PC-3 (cell line): ENCODE data around the gene BMP7. TPM values are rescaled to one million over a fixed set of nuclear protein-coding genes. Genes with fewer than 3 reads are reported as not detected.

Source experiments
- ATAC-seq: fragments of 200-7000 bp; cut with Tn5 transposase; 2 replicates; pipeline ENCODE4 v1.9.1; 2020; ENCODE audit warnings: mild to moderate bottlenecking, moderate library complexity
- BruUV-seq: library from RNA; stranded (reverse); fragments of 400-500 nt; replicated peaks from 2 replicates; lab custom pipeline; 2021; lab: Mats Ljungman, UMichigan
- CTCF ChIA-PET: fragments of 300-600 bp; sonication (Branson Sonifier 250); formaldehyde crosslinking; loops from one replicate; lab custom pipeline; 2022; ENCODE audit warnings: antibody characterized with exemption; lab: Charles Lee
- POLR2A ChIA-PET: fragments of 300-600 bp; sonication (Branson Sonifier 250); formaldehyde crosslinking; loops from one replicate; lab custom pipeline; 2022; ENCODE audit warnings: antibody characterized with exemption; ENCODE audit not compliant: unreplicated experiment; lab: Charles Lee
- DNase-seq: peaks from one replicate; pipeline ENCODE4 v3.0.0-alpha.2; 2015
- H2AFZ ChIP-seq: fragments of 300-600 bp; sonication (generic); 2 replicates; pipeline ENCODE4 v1.6.0; 2016; ENCODE audit warnings: antibody characterized with exemption, low read length
- H3F3A ChIP-seq: fragments of 300-600 bp; sonication (generic); one replicate; pipeline ENCODE4 v1.6.0; 2017; ENCODE audit warnings: antibody characterized with exemption, low read length, control low read depth, mild to moderate bottlenecking; ENCODE audit not compliant: unreplicated experiment
- H3K27ac ChIP-seq: fragments of 300-600 bp; sonication (generic); 2 replicates; pipeline ENCODE4 v1.5.1; 2016; ENCODE audit warnings: mild to moderate bottlenecking, low read length
- H3K27me3 ChIP-seq: fragments of 300-600 bp; sonication (generic); 2 replicates; pipeline ENCODE4 v1.6.1; 2016; ENCODE audit warnings: low read length, mixed read lengths
- H3K36me3 ChIP-seq: fragments of 300-600 bp; sonication (generic); 2 replicates; pipeline ENCODE4 v1.6.1; 2016; ENCODE audit warnings: low read depth, mixed run types, low read length, mixed read lengths
- H3K4me1 ChIP-seq: fragments of 300-600 bp; sonication (generic); 2 replicates; pipeline ENCODE4 v1.5.1; 2016; ENCODE audit warnings: low read length; ENCODE audit not compliant: insufficient read depth
- H3K4me2 ChIP-seq: fragments of 300-600 bp; sonication (generic); 2 replicates; pipeline ENCODE4 v1.6.0; 2016; ENCODE audit warnings: low read length
- H3K4me3 ChIP-seq: fragments of 300-600 bp; sonication (generic); 2 replicates; pipeline ENCODE4 v1.5.1; 2016; ENCODE audit warnings: mild to moderate bottlenecking, low read length, mixed read lengths
- H3K79me2 ChIP-seq: fragments of 300-600 bp; sonication (generic); 2 replicates; pipeline ENCODE4 v1.6.1; 2017; ENCODE audit warnings: low read length, mixed read lengths
- H3K9ac ChIP-seq: fragments of 300-600 bp; sonication (generic); 2 replicates; pipeline ENCODE4 v1.6.0; 2016; ENCODE audit warnings: mild to moderate bottlenecking, low read length
- H3K9me2 ChIP-seq: fragments of 300-600 bp; sonication (generic); replicated peaks from 2 replicates; pipeline ENCODE4 v1.6.1; 2016; ENCODE audit warnings: mixed run types, low read length, mixed read lengths
- H3K9me3 ChIP-seq: fragments of 300-600 bp; sonication (generic); 2 replicates; pipeline ENCODE4 v1.6.1; 2016; ENCODE audit warnings: low read length, mixed read lengths
- H4K20me1 ChIP-seq: fragments of 300-600 bp; sonication (generic); 2 replicates; pipeline ENCODE4 v1.6.1; 2016; ENCODE audit warnings: low read length, mixed read lengths
- EZH2 ChIP-seq: fragments of 300-600 bp; sonication (generic); IDR thresholded peaks from one replicate; pipeline ENCODE4 v1.6.1; 2017; ENCODE audit warnings: antibody characterized with exemption, mild to moderate bottlenecking, low read length; ENCODE audit not compliant: unreplicated experiment
- EZH2phosphoT487 ChIP-seq: fragments of 300-600 bp; sonication (generic); IDR thresholded peaks from 2 replicates; pipeline ENCODE4 v1.6.1; 2018; ENCODE audit warnings: mild to moderate bottlenecking, antibody characterized with exemption, low read length, borderline replicate concordance
- intact Hi-C: fragments of 100-400 bp; cut with micrococcal nuclease; formaldehyde crosslinking; loops from 2 replicates; pipeline ENCODE4 v1.9.0; 2023
- total RNA-seq: library from RNA; depleted of rRNA; stranded (reverse); fragments of >200 nt; gene quantifications from 2 replicates; pipeline ENCODE4 v1.2.3, GENCODE V29; 2014
- TF ChIP-seq, protein P1 (sequence below): fragments of 300-600 bp; sonication (generic); conservative IDR thresholded peaks from 2 replicates; pipeline ENCODE4 v1.5.1; 2017; ENCODE audit warnings: antibody characterized with exemption, low read depth, mild to moderate bottlenecking, low read length

The BMP7 gene
- total RNA-seq, 1 experiment from 2014 or later: not detected

- Histone ChIP-seq H3K4me1 (no peaks in the 10 kb centered on the region), H3K4me2 (no peak overlapping the region), H3K36me3 (no peaks in the 10 kb centered on the region), H3K9ac (no peak overlapping the region), H3K27ac (no peak overlapping the region), H4K20me1 (no peaks in the 10 kb centered on the region), H2AFZ (no peak overlapping the region), H3K4me3 (no peak overlapping the region), H3K27me3 (peaks cover 29% of the 10 kb centered on the region), H3K79me2 (no peaks in the 10 kb centered on the region), H3K9me2 (no peaks in the 10 kb centered on the region), H3K9me3 (no peaks in the 10 kb centered on the region), H3F3A (no peaks in the 10 kb centered on the region)
- TF ChIP-seq, protein P1, sequence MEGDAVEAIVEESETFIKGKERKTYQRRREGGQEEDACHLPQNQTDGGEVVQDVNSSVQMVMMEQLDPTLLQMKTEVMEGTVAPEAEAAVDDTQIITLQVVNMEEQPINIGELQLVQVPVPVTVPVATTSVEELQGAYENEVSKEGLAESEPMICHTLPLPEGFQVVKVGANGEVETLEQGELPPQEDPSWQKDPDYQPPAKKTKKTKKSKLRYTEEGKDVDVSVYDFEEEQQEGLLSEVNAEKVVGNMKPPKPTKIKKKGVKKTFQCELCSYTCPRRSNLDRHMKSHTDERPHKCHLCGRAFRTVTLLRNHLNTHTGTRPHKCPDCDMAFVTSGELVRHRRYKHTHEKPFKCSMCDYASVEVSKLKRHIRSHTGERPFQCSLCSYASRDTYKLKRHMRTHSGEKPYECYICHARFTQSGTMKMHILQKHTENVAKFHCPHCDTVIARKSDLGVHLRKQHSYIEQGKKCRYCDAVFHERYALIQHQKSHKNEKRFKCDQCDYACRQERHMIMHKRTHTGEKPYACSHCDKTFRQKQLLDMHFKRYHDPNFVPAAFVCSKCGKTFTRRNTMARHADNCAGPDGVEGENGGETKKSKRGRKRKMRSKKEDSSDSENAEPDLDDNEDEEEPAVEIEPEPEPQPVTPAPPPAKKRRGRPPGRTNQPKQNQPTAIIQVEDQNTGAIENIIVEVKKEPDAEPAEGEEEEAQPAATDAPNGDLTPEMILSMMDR: 0 out of 2 replicates have a peak, but pooled peaks have one; percentile 16
- TF ChIP-seq EZH2: no peak
- no peak for TF ChIP-seq EZH2phosphoT487
- ATAC-seq (0 out of 2 replicates have a peak, but pooled peaks have one; percentile 33), DNase-seq (no peak)
- no TSS peak for BruUV-seq
- intact Hi-C loops: no loop called here
- POLR2A ChIA-PET: no interaction called here
- CTCF ChIA-PET: no interaction called here
Observed at GRCh38 chr20:57243480-57244220, 22.8 kb downstream of the BMP7 start.

- H3K9ac ChIP-seq: no peak overlapping the region
- H3K27ac ChIP-seq: no peak overlapping the region
- H2AFZ ChIP-seq: no peak overlapping the region
- no peaks in the 10 kb centered on the region for H4K20me1 ChIP-seq
- no peaks in the 10 kb centered on the region for H3K79me2 ChIP-seq
- intact Hi-C loops: no loop called here
- no peaks in the 10 kb centered on the region for H3K36me3 ChIP-seq
- TF ChIP-seq EZH2: no peak
- TF ChIP-seq, protein P1: no peak
- TF ChIP-seq EZH2phosphoT487: no peak
- no peaks in the 10 kb centered on the region for H3F3A ChIP-seq
- DNase-seq: no peak
- H3K9me2 ChIP-seq: no peaks in the 10 kb centered on the region
- no peak overlapping the region for H3K4me3 ChIP-seq
- no peak for ATAC-seq
- POLR2A ChIA-PET: no interaction called here
- no peak overlapping the region for H3K4me2 ChIP-seq
- no TSS peak for BruUV-seq
- H3K4me1 ChIP-seq: no peaks in the 10 kb centered on the region
- CTCF ChIA-PET: no interaction called here
- no peaks in the 10 kb centered on the region for H3K9me3 ChIP-seq
- peaks cover 37% of the 10 kb centered on the region for H3K27me3 ChIP-seq
Observed at GRCh38 chr20:57242414-57242813, 24.0 kb downstream of the BMP7 start.

- POLR2A ChIA-PET: no interaction called here
- CTCF ChIA-PET: no interaction called here
- Histone ChIP-seq H3K4me1 (no peaks in the 10 kb centered on the region), H3K27ac (no peak overlapping the region), H3K9me3 (no peaks in the 10 kb centered on the region), H3K9me2 (no peaks in the 10 kb centered on the region), H3K9ac (no peak overlapping the region), H3K36me3 (no peaks in the 10 kb centered on the region), H3F3A (no peaks in the 10 kb centered on the region), H4K20me1 (no peaks in the 10 kb centered on the region), H3K27me3 (peaks cover 46% of the 10 kb centered on the region), H3K4me3 (no peak overlapping the region), H3K79me2 (no peaks in the 10 kb centered on the region), H2AFZ (no peak overlapping the region), H3K4me2 (no peak overlapping the region)
- intact Hi-C loops: no loop called here
- DNase-seq (no peak), ATAC-seq (no peak)
- BruUV-seq: no TSS peak
- TF ChIP-seq EZH2 (no peak), EZH2phosphoT487 (no peak)
- TF ChIP-seq, protein P1: no peak
Observed at GRCh38 chr20:57241363-57241991, 25.0 kb downstream of the BMP7 start.
